ENCODE measurements around the gene MAML3. TPM values are rescaled to one million over a fixed set of nuclear protein-coding genes. Genes with fewer than 3 reads are reported as not detected.

MAML3 gene
- total and polyA plus RNA-seq, 2 of the 13 experiments (the other 11 are each of a cell fraction or from before 2014, with no cell fraction given) = 0.05 to 0.13 TPM

- no peak overlapping the region for H3K4me2 ChIP-seq (ENCODE audit: low read depth, low read length)
- TF ChIP-seq KDM6A (CRISPR knock-in tag; IDR thresholded peaks at IDR 0.05; ENCODE audit: low read depth) (no peak), YEATS2 (CRISPR knock-in tag; IDR thresholded peaks at IDR 0.05; ENCODE audit: borderline replicate concordance) (no peak), MZF1 (CRISPR knock-in tag; IDR thresholded peaks at IDR 0.05; ENCODE audit: borderline replicate concordance) (no peak), ZNF547 (CRISPR knock-in tag; IDR thresholded peaks at IDR 0.05) (no peak), MAFF (IDR thresholded peaks at IDR 0.05; ENCODE audit: low read depth, low read length) (no peak), SRSF1 (optimal IDR thresholded peaks at IDR 0.05; ENCODE audit: low read depth, low read length) (no peak), YY1 (IDR thresholded peaks at IDR 0.05; ENCODE audit: insufficient read depth, insufficient replicate concordance, low read depth, low read length) (no peak), ZNF350 (CRISPR knock-in tag; IDR thresholded peaks at IDR 0.05; ENCODE audit: borderline replicate concordance, low read depth) (no peak), ZNF580 (CRISPR knock-in tag; IDR thresholded peaks at IDR 0.05; ENCODE audit: borderline replicate concordance, low read depth) (no peak), ZNF883 (CRISPR knock-in tag; IDR thresholded peaks at IDR 0.05; ENCODE audit: not compliant biosample characterization) (no peak), ZNF276 (CRISPR knock-in tag; IDR thresholded peaks at IDR 0.05; ENCODE audit: low read depth) (no peak), ZNF383 (CRISPR knock-in tag; IDR thresholded peaks at IDR 0.05; ENCODE audit: borderline replicate concordance) (no peak)
- H3K79me2 ChIP-seq (ENCODE audit: insufficient read depth, low read length) = no peaks in the 10 kb centered on the region
- H3K4me3 ChIP-seq (replicated peaks in 1 of 3; ENCODE audit: insufficient read depth in 1 of 3, low read depth in 2 of 3, low read length in 3 of 3) = no peak overlapping the region
- ATAC-seq (no peak), FAIRE-seq (no peak), DNase-seq (ENCODE audit: low spot score) (no peak)
- no peak overlapping the region for H2AFZ ChIP-seq (ENCODE audit: low read length)
- H4K20me1 ChIP-seq (ENCODE audit: insufficient read depth, low read length) = no peaks in the 10 kb centered on the region
- no peak overlapping the region for H3K9ac ChIP-seq (ENCODE audit: insufficient read depth, low read depth, low read length)
- H3K36me3 ChIP-seq (replicated peaks in 1 of 2; ENCODE audit: control insufficient read depth in 1 of 2, insufficient read depth in 2 of 2, low read length in 2 of 2) = no peaks in the 10 kb centered on the region
- in situ Hi-C loops (cut with HindIII; ENCODE audit: extremely low pct_ligation_motif_present, low pct_unique_long_range_greater_than_20kb) = no loop called here
- intact Hi-C loops (cut with micrococcal nuclease; ENCODE audit: unreplicated experiment) = no loop called here
- no TSS peak for BruUV-seq (replicated peaks)
- peaks cover 5% of the 10 kb centered on the region; the same call in 1 of the 2 replicates for H3K4me1 ChIP-seq (ENCODE audit: insufficient read depth, low read length)
- ChIA-PET POLR2A (no interaction called here), CTCF (ENCODE audit: low intra/inter-chr PET ratio, low total read pairs) (no interaction called here)
- H3K9me3 ChIP-seq (ENCODE audit: low read length) = no peaks in the 10 kb centered on the region
- H3K27ac ChIP-seq (ENCODE audit: extremely low read length, insufficient read depth, low read length) = no peak overlapping the region
- no peaks in the 10 kb centered on the region; a peak in 1 of 5 replicates for H3K27me3 ChIP-seq (ENCODE audit: control insufficient read depth in 1 of 2, insufficient read depth in 2 of 2, low read length in 2 of 2)
These were observed 38.8 kb downstream of the MAML3 start for GRCh38 chr4:140115140-140115539.

Measured in HepG2 (cell line).